ENCODE results near the gene FRMD4A. TPM values are rescaled to one million over a fixed set of nuclear protein-coding genes. Genes with fewer than 3 reads are reported as not detected.
A peak's percentile ranks its signal among the peaks of the same experiment; 100 is the strongest.

FRMD4A gene
- total RNA-seq, 1 donor from 2014 or later: 0.32 TPM

GRCh38 chr10:13813550-13813949 lies 517.2 kb downstream of the FRMD4A start:
- no peak overlapping the region for H3K27ac Mint-ChIP-seq
- DNase-seq (ENCODE audit: low spot score): no peak
- H3K9me3 Mint-ChIP-seq: peaks cover 13% of the 10 kb centered on the region
- H3K36me3 Mint-ChIP-seq (ENCODE audit: low read depth): no peaks in the 10 kb centered on the region
- H3K27me3 Mint-ChIP-seq (ENCODE audit: low read depth): peaks cover 1% of the 10 kb centered on the region
- H3K4me1 Mint-ChIP-seq (ENCODE audit: low read depth): peaks cover 7% of the 10 kb centered on the region
- no peak overlapping the region for H3K4me3 Mint-ChIP-seq (ENCODE audit: low read depth)
- intact Hi-C loops (cut with micrococcal nuclease): no loop called here

- no peak for DNase-seq (ENCODE audit: low spot score)
- H3K4me1 Mint-ChIP-seq (ENCODE audit: low read depth): peaks cover 7% of the 10 kb centered on the region
- H3K27me3 Mint-ChIP-seq (ENCODE audit: low read depth): peaks cover 1% of the 10 kb centered on the region
- no peak overlapping the region for H3K27ac Mint-ChIP-seq
- intact Hi-C loops (cut with micrococcal nuclease): no loop called here
- no peak overlapping the region for H3K4me3 Mint-ChIP-seq (ENCODE audit: low read depth)
- no peaks in the 10 kb centered on the region for H3K36me3 Mint-ChIP-seq (ENCODE audit: low read depth)
- peaks cover 13% of the 10 kb centered on the region for H3K9me3 Mint-ChIP-seq
These were observed 517.9 kb downstream of the FRMD4A start for GRCh38 chr10:13812804-13813203.

GRCh38 chr10:13810568-13810967 lies 520.2 kb downstream of the FRMD4A start:
- no peak overlapping the region for H3K27ac Mint-ChIP-seq
- intact Hi-C loops (cut with micrococcal nuclease): no loop called here
- H3K27me3 Mint-ChIP-seq (ENCODE audit: low read depth): peaks cover 1% of the 10 kb centered on the region
- H3K4me3 Mint-ChIP-seq (ENCODE audit: low read depth): no peak overlapping the region
- DNase-seq (ENCODE audit: low spot score): no peak
- no peaks in the 10 kb centered on the region for H3K9me3 Mint-ChIP-seq
- H3K36me3 Mint-ChIP-seq (ENCODE audit: low read depth): no peaks in the 10 kb centered on the region
- H3K4me1 Mint-ChIP-seq (ENCODE audit: low read depth): peaks cover 7% of the 10 kb centered on the region

- Mint-ChIP-seq H3K4me1 (ENCODE audit: low read depth) (peaks cover 7% of the 10 kb centered on the region), H3K9me3 (no peaks in the 10 kb centered on the region), H3K4me3 (ENCODE audit: low read depth) (no peak overlapping the region), H3K27ac (no peak overlapping the region), H3K27me3 (ENCODE audit: low read depth) (peaks cover 1% of the 10 kb centered on the region), H3K36me3 (ENCODE audit: low read depth) (no peaks in the 10 kb centered on the region)
- intact Hi-C loops (cut with micrococcal nuclease): no loop called here
- DNase-seq (ENCODE audit: low spot score): no peak
These were observed 521.3 kb downstream of the FRMD4A start for GRCh38 chr10:13809427-13809826.

- Mint-ChIP-seq H3K27me3 (ENCODE audit: low read depth) (peaks cover 4% of the 10 kb centered on the region), H3K27ac (no peak overlapping the region), H3K4me3 (ENCODE audit: low read depth) (no peak overlapping the region), H3K9me3 (no peaks in the 10 kb centered on the region), H3K4me1 (ENCODE audit: low read depth) (peaks cover 7% of the 10 kb centered on the region), H3K36me3 (ENCODE audit: low read depth) (no peaks in the 10 kb centered on the region)
- intact Hi-C loops (cut with micrococcal nuclease): no loop called here
- DNase-seq (ENCODE audit: low spot score): no peak
These were observed 522.0 kb downstream of the FRMD4A start for GRCh38 chr10:13808556-13809391.

- Mint-ChIP-seq H3K4me3 (ENCODE audit: low read depth) (no peak overlapping the region), H3K9me3 (no peaks in the 10 kb centered on the region), H3K27ac (no peak overlapping the region), H3K4me1 (ENCODE audit: low read depth) (peaks cover 7% of the 10 kb centered on the region), H3K36me3 (ENCODE audit: low read depth) (no peaks in the 10 kb centered on the region), H3K27me3 (ENCODE audit: low read depth) (peaks cover 16% of the 10 kb centered on the region)
- no peak for DNase-seq (ENCODE audit: low spot score)
- intact Hi-C loops (cut with micrococcal nuclease): no loop called here
These were observed 524.3 kb downstream of the FRMD4A start for GRCh38 chr10:13806419-13806818.

- intact Hi-C loops (cut with micrococcal nuclease): no loop called here
- DNase-seq (ENCODE audit: low spot score): no peak
- Mint-ChIP-seq H3K9me3 (no peaks in the 10 kb centered on the region), H3K4me1 (ENCODE audit: low read depth) (peaks cover 4% of the 10 kb centered on the region), H3K4me3 (ENCODE audit: low read depth) (no peak overlapping the region), H3K27ac (no peak overlapping the region), H3K36me3 (ENCODE audit: low read depth) (no peaks in the 10 kb centered on the region), H3K27me3 (ENCODE audit: low read depth) (peaks cover 17% of the 10 kb centered on the region)
These were observed 526.9 kb downstream of the FRMD4A start for GRCh38 chr10:13803566-13804554.

- intact Hi-C loops (cut with micrococcal nuclease): no loop called here
- Mint-ChIP-seq H3K27ac (no peak overlapping the region), H3K36me3 (ENCODE audit: low read depth) (no peaks in the 10 kb centered on the region), H3K9me3 (no peaks in the 10 kb centered on the region), H3K4me3 (ENCODE audit: low read depth) (no peak overlapping the region), H3K4me1 (ENCODE audit: low read depth) (peaks cover 4% of the 10 kb centered on the region), H3K27me3 (ENCODE audit: low read depth) (peaks cover 17% of the 10 kb centered on the region)
- DNase-seq (ENCODE audit: low spot score): no peak
These were observed 528.8 kb downstream of the FRMD4A start for GRCh38 chr10:13801907-13802288.

GRCh38 chr10:13801156-13801906 lies 529.4 kb downstream of the FRMD4A start:
- H3K27ac Mint-ChIP-seq: no peak overlapping the region

GRCh38 chr10:13797164-13797563 lies 533.6 kb downstream of the FRMD4A start:
- Mint-ChIP-seq H3K4me3 (ENCODE audit: low read depth) (no peak overlapping the region), H3K4me1 (ENCODE audit: low read depth) (peaks cover 30% of the 10 kb centered on the region), H3K27me3 (ENCODE audit: low read depth) (peaks cover 5% of the 10 kb centered on the region), H3K9me3 (no peaks in the 10 kb centered on the region), H3K36me3 (ENCODE audit: low read depth) (no peaks in the 10 kb centered on the region), H3K27ac (no peak overlapping the region)
- intact Hi-C loops (cut with micrococcal nuclease): no loop called here
- DNase-seq (ENCODE audit: low spot score): no peak

More at GRCh38 chr10:13801156-13801906, 529.4 kb downstream of the FRMD4A start:
- no peaks in the 10 kb centered on the region for H3K36me3 Mint-ChIP-seq (ENCODE audit: low read depth)
- intact Hi-C loops (cut with micrococcal nuclease): no loop called here
- peaks cover 5% of the 10 kb centered on the region for H3K4me1 Mint-ChIP-seq (ENCODE audit: low read depth)
- no peak overlapping the region for H3K4me3 Mint-ChIP-seq (ENCODE audit: low read depth)
- H3K27me3 Mint-ChIP-seq (ENCODE audit: low read depth): peaks cover 17% of the 10 kb centered on the region
- DNase-seq (ENCODE audit: low spot score): no peak
- no peaks in the 10 kb centered on the region for H3K9me3 Mint-ChIP-seq

- Mint-ChIP-seq H3K4me1 (ENCODE audit: low read depth) (peaks cover 30% of the 10 kb centered on the region), H3K27me3 (ENCODE audit: low read depth) (peaks cover 2% of the 10 kb centered on the region), H3K27ac (no peak overlapping the region), H3K36me3 (ENCODE audit: low read depth) (no peaks in the 10 kb centered on the region), H3K4me3 (ENCODE audit: low read depth) (peak overlapping the region; percentile 6), H3K9me3 (no peaks in the 10 kb centered on the region)
- DNase-seq (ENCODE audit: low spot score): no peak
- intact Hi-C loops (cut with micrococcal nuclease): no loop called here
These were observed 534.8 kb downstream of the FRMD4A start for GRCh38 chr10:13795653-13796555.
